HG03159 (cell line): ENCODE data around the gene NAA35.
"Not testable (repeated sequence)": the region's sequence is repeated elsewhere in the genome, so short reads cannot be mapped to it uniquely, and the experiment has no call there.

Experiments used
- ATAC-seq: cut with Tn5 transposase; IDR thresholded peaks from one replicate; pipeline ENCODE4 v1.9.1; 2021; ENCODE audit warnings: mild to moderate bottlenecking, moderate library complexity; ENCODE audit not compliant: unreplicated experiment

Gene NAA35

DNA sequence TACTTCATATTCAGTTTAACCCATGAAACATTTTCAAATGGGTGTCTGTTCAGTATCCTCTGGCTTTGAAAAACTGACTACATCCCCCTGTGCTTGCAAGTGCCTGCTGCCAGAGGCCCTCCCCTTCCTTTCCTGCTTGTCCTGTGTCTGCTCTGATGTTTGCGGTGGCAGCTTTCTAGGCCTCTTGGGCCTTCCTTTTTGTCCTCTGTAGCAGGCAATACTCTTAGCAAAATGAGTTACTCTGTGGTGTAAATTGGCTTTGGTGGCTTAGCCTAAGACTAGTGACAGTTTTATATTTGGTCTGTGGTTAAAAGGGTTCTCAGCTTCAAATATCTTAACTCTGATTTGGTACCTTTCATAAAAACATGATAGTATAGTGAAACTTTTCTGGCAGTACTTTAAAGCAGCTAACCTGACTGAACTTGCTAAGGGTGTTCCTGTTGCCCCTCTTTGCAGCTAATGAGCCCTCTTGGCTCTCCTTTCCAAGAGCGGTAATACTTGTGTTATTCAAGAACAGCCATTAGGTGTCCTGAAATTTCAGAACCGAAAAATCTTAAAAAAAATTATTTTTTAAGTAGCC lies 81.8 kb downstream of the NAA35 start:
- ATAC-seq, result no peak

DNA sequence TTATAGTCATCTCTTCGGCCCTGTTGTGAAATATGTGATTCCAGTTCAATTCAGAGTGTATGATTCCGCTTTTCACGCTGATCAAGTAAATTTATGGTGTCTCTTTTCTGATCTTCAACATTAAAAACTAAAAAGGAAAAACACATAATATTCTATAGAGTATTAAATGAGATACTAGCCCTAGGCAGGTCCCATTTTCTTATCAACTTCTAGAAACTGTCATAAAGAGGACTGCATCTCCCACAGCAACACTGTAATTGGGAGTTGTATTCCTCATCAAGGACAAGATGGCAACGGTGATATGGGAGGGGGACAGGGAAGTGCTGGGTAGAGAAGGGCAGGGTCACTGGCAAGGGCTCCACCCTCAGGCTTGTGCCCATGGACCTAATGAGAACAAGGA lies 86.8 kb downstream of the NAA35 start:
- no peak for ATAC-seq

DNA sequence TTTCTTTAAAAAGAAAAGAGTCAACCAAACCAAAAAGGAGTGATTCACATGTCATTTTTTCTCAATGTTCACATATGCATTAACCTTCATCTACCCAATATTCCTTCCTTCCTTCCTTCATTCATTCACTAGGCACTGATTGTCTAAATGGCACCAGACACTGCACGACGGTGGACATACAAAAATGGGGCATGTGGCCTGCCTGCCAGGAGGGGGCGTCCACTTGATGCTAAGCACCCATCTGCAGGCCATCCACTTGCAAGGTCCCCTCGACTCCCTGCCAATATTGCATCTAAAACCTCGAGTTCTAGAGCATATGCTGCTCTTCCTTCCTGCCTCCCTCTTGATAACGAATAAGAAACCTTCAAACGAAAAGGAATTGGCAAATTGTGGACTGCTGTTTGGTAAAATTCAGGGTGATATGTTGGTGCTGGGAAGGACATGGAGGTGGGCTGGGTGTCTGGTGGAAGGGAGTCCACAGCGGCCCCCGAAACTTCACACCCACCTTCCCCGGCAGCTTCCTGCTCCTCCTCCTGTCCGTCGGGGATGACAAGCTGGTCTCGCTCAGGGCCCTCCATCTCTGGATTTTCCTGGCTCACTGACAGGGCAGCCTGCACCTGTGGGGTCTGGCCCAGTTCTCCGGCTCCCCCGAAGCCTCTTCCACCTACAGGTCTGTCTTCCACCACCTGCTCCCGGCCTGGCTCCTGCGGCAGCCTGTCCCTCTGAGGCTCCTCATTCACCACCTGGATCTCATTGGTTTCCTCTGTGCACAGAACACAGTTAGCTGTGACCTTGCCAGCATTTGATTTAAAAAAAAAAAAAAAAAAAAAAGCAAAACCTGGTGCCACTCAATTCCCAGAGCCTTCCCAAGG lies 94.2 kb downstream of the NAA35 start:
- ATAC-seq, result no peak

DNA sequence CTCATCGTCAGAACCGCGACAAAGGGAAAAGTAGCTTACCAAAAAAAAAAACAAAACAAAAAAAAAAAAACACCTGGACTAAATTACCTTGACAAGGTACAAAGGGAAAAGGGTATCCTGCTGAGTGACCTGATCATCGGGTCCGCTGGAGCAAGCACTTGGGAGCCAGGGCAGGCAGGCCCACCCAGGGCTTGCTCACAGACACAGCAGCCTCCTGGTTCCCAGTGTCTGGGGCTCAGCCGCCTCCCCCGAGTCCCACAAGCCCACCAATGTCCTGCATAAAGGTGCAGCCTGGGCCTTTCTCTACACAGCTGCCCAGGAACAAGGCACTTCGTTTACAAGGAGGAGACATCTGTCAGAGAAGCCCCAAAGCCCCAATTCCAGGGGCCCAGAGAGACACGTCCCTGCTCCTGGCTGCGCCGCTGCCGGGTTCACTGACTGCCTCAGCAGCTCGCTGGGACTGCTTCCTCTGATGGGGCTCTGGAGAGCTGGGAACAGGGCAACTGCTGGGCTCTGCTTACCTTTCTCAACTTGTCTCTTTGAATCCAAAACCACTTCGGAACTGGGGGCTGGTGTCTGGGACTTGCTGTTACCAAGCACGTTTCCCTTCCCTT lies 95.0 kb downstream of the NAA35 start:
- no peak for ATAC-seq

DNA sequence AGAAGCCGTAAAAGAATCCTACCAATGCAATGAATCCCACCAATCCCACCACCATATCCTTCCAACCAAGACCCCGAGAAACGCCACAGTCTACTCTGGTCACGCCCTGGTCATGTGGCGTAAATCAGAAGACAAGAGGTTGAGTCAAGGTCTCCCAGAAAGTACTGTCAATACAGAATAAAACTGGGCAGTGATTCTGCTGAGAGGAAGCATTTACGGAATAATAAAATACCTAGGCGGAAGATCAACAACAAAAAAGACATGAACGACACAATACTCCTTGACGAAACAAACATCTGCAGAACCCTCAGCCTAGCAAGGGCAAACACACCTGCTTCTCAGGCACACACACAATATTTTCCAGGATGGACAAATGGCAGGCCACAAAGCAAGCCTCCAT lies 95.6 kb downstream of the NAA35 start:
- ATAC-seq, result no peak

DNA sequence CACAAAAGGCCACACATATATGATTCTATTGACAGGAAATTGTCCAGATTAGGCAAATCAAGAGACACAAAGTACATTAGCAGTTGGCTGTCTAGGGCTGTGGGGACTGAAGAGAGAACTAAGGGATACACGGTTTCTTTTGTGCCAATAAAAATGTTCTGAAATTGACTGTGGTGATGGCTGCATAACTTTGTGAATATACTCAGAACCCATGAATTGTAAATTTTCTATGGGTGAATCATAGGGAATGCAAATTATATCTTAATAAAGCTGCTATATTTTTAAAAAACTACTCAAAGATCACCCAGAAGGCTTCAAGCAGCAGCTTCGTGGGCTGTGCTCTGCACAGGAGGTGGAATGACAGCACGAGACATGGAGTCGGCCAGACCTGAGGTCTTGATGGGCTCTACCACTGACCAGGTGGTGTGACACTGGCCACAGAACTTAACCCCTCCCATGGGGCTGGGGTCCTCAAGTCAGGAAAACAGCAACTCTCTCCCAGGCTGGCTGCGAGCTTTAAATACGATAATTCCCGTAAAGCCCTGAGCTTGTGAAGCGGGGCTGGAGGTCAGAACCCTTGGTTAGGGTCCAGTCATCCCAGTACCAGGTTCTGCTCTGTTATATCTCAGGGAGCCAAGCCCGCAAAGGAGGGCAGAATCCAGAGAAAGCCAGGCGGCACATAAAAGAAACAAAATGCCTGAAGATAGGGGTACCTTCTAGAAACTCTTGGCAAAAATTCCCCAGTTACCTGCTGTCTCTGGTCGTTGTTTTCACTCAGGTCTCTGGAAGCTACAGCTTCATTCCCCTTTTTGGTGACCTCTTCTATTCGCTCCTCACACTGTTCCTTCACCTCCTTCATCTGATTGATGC lies 99.3 kb downstream of the NAA35 start:
- ATAC-seq, result no peak

DNA sequence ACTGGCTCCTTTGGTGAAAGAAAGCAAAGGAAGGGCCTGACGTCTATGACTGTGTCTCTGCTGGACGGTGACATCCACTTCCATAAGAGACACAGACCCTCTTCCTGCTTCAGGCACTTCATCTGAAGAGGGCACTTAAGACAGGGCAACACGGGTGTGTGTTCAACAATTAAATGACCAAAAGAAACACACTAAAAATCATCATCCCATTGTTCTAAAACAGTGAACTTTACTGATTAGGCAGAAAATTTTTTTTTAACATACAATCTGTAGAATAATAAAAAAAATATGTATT lies 99.9 kb downstream of the NAA35 start:
- no peak for ATAC-seq

DNA sequence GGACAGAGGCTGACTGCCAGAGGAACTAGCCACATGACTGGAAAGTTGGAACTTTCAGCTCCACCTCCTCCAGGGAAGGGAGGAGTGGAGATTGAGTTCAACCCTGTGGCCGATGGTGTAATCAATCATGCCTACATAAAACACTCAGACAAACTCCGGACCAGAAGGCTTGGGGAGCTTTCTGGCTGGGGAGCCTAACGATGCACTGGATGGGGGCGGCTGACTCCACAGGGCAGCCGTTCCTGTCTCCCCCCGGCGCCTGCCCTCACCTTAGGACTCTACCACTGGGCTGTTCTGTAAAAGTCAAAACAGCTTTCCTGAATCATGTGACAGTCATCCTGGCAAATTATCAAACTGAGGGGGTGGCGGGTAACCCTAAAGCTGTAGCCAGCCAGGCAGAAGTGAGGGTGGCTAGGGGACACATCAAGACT lies 100.4 kb downstream of the NAA35 start:
- no peak for ATAC-seq

DNA sequence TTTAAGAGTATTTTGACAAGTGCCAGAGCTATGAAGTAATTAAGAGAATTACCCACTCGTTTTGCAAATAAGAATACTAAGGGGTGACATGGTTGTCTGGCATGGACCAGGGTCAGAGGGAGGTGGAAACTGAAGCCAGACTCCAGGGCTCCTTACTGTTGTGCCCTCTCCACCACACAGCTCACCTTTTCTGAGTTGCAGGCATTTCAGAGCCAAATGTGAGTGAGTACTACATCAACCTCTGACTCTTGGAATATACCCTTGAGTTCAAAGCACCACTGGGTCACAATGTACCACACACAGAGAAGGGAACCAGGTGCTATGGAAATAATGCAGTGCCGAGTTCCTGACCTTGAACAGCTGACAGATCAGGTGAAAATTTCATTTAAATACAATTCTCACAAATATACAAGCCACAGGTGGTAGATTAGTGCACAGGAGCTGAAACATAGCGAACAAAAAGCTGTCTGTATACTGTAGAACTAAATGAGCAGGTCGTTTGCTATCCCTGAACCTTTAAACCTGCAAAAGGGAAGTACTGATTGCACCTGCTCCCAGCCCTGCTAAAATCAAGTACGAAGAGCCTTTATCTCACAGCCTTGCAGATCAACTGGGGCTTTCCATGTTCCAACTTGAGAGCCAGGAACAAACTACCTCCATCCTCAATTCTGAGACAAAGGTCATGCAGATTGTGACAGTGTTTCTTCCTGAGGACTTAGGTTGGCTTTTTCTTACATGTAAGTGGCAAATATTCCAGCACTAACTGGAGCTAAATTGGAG lies 101.4 kb downstream of the NAA35 start:
- ATAC-seq, result no peak

DNA sequence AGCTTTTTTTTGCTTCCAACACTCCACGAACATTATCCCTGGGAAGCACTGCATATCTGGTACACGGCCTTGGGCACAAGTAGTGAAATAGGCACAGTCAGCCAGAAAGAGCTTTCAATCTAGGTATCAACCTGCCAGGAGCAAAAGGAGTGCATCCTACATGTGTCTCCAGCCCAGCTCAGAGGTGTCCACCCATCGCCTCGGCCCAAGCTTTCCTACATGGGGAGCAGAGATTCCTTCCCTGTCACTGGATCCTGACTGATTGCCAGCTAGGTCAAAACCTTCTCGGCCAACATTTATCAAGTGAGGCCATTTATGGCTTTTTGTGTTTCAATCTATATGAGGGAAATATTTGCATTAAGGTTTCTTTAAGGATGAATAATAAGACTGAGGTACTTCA lies 102.6 kb downstream of the NAA35 start:
- no peak for ATAC-seq

DNA sequence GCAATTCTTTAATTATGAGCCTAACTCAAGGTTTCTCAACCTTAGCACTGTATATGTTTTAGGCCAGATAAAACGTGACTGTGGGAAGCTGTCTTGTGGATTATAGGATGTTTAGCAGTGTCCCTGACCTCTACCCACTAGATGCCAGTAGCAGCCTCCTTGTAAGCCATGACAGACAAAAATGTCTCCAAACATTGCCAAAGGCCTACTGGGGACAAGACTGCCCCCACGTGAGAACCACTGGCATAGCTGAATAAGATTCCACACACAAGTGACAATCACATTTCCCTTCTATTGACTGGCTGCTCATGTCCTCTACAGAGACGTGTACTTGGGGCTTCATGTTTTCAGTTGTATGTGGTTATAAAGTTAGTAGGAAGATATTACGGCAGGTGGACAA lies 103.1 kb downstream of the NAA35 start:
- ATAC-seq, result no peak

DNA sequence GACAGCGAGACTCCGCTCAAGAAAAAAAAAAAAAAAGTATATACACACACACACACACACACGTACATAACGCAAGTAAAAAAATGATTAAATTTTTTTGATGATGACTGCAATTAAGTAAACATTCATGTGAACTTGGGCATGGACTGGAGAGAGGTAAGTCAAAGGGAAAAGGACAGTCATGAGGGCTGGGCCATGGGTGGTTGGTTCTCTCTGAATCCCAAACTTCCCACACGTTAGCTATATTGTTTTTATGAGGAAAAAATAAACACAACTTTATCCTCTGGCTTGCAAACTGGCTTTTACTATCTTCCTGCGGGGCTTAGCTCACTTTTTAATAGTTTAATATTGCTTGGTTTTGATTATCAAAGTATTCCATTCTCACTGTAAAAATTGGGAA lies 104.7 kb downstream of the NAA35 start:
- no peak for ATAC-seq

DNA sequence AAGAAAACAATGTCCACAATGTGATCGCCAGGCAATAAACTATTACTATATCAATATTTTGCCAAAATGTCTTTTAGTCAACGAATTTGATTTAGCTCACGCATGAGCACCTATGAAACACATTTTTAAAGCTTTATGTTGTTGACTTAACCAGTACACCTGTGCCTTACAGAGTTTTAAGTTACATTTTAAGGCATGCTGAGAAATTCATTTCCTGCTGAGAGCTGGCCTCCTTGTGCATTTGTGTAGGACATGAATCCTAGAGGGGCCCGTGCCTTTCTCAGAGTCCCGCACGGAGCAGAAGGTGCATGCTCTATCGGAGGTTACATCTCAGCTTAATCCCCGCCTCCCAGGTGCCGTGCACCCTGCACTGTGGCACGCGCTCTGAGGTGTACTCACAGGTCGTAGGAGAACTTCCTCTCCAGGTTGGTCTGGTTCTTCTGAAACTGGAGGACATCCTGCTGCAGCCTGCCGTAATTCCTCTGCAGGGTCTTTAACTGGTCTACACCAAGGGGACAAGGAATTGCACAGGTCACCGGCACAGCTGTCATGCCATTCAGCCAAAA lies 105.2 kb downstream of the NAA35 start:
- no peak for ATAC-seq

DNA sequence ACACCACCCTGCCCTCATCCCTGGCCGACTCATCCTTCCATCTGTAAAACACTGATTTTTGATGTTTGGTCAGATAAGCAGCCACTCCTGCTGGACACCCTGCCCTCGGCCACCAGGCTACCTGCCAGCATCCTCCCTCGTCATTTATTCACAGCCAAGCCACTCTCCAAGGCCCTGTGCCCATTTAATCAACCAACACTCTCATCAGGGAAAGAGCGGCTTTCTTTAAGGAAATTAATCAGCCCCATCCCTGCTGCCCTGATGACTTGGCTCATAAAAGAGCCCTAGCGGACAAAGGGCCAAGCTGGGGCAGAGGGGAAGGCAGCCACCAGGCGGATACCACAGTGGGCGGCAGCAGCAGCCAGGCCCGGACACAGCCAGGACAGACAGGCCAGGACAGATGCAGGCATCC lies 106.0 kb downstream of the NAA35 start:
- ATAC-seq, result no peak

DNA sequence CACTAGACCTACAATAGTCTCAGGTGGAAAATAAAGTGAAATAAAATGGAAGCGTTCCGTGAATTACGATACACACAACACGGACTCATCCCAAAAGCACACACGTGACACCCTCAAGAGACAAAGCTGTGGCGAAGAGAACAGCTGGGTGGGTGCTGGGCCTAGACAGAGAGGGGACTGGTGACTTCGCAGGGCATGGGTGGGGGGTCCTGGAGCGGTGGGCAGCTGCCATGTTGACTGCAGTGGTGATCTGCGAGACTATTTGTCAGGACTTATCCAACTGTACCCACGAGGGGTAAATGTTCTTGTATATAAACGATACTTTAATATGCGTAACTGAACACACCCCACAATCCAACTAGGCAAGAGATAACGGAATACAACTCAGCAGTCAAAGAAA lies 106.4 kb downstream of the NAA35 start:
- ATAC-seq, result no peak

DNA sequence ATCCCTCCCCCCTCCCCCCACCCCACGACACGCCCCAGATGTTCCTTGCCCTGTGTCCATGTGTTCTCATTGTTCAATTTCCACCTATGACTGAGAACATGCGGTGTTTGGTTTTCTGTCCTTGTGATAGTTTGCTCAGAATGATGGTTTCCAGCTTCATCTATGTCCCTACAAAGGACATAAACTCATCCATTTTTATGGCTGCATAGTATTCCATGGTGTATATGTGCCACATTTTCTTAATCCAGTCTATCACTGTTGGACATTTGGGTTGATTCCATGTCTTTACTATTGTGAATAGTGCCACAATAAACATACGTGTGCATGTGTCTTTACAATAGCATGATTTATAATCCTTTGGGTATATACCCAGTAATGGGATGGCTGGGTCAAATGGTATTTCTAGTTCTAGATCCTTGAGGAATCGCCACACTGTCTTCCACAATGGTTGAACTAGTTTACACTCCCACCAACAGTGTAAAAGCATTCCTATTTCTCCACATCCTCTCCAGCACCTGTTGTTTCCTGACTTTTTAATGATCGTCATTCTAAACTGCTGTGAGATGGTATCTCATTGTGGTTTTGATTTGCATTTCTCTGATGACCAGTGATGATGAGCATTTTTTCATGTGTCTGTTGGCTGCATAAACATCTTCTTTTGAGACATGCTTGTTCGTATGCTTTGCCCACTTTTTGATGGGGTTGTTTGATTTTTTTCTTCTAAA lies 107.2 kb downstream of the NAA35 start:
- ATAC-seq, result not testable (repeated sequence)

DNA sequence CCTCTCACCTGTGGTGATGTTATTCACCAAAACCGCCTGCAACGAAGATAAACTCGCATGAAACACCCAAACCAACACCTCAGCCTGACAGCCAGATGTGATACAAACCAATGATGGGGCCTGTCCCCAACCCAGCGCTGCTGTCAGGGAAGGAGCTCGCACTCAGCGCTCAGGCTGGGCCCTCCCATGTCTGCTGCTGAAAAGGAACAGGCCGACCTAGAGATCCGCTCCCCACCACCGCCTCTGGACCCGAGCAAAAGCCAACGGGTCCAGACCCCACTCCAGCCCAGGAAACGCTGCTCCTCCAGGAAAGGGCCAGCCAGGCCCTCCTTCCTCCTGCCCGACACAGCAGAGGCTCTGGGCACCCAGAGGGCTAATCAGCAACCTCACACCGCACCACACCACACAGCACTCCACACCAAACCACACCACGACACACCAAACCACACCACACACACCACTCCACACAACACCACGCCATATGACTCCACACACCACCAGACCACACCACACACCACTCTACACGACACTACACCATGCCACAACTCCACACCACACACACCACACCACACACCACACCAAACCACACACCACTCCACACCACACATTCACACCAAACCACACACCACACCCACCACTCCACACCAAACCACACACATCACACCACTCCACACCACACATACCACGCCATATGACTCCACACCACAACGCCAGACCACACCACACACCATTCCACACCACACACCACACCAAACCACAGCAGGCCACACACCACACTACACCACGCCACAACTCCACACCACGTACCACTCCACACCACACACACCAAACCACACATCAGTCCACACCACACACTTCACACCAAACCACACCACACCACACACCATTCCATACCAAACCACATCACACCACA lies 111.9 kb downstream of the NAA35 start:
- no peak for ATAC-seq

DNA sequence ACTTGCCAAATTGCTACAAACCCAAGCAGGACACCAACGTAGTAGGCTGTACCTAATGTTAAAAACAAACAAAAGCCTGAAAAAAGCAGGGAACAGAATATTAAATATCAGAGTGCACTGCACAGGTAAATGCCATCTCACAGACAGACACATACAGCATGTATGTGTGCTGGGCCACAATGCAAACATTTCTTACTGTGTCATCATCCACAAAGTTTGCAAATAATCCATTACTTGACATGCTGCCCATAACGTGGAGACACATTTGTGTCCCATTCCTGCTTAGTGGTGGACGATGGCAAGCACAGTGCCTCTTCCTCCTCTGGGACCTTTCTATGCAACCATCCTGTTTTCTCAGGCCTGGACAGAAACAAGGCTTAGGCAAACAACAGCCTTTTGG lies 113.7 kb downstream of the NAA35 start:
- no peak for ATAC-seq

DNA sequence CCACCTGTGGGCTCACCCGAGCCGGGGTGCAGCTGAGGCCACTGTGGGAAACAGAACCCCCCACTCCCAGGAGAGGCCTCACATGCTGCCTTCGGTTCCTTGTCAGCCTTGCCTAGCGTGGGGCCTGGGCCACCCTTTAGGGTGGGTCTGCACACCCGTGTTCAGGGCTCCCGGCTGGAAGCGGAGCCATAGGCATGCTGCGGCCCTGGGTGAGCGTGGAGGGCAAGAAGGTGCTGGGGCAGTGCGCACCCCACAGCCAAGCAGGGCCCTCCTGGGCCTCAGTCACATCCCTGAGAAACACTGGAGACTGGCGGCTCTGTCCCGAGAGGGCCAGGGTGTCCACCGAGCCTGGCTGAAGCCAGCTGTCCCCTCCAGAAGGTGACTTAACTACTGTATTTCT lies 116.5 kb downstream of the NAA35 start:
- no peak for ATAC-seq
